Stomach (tissue), 4 donors: ENCODE results near the gene LRRC4C.

Source experiments
- EP300 ChIP-seq: sonication (generic); formaldehyde crosslinking; IDR thresholded peaks from one replicate; pipeline ENCODE4 v1.6.1; 2017; ENCODE audit warnings: antibody characterized with exemption
- POLR2A ChIP-seq, 4 donors: fragments of 450-650 bp; IDR thresholded peaks; one replicate each; pipeline ENCODE4 v1.6.1; 2016; ENCODE audit warnings: antibody characterized with exemption in 4 of 4, control low read depth in 2 of 4, mild to moderate bottlenecking in 1 of 4, moderate library complexity in 1 of 4
- POLR2AphosphoS5 ChIP-seq, 3 donors: sonication (generic); formaldehyde crosslinking; IDR thresholded peaks; one replicate each; pipeline ENCODE4 v1.6.1; 2016; ENCODE audit warnings: antibody characterized with exemption in 3 of 3
- TF ChIP-seq, protein P1 (sequence below), 7 experiments: fragments of 450-650 bp in 4 of 7; fragments of 200-600 bp in 3 of 7; sonication (generic) in 3 of 7; IDR thresholded peaks; one replicate each; pipeline ENCODE4 v1.5.1; 2016 to 2019; ENCODE audit warnings: antibody characterized with exemption in 7 of 7, control low read depth in 2 of 7, mild to moderate bottlenecking in 1 of 7

GRCh38 chr11:41306431-41306830, 153.0 kb downstream of the LRRC4C start:
- TF ChIP-seq, protein P1, sequence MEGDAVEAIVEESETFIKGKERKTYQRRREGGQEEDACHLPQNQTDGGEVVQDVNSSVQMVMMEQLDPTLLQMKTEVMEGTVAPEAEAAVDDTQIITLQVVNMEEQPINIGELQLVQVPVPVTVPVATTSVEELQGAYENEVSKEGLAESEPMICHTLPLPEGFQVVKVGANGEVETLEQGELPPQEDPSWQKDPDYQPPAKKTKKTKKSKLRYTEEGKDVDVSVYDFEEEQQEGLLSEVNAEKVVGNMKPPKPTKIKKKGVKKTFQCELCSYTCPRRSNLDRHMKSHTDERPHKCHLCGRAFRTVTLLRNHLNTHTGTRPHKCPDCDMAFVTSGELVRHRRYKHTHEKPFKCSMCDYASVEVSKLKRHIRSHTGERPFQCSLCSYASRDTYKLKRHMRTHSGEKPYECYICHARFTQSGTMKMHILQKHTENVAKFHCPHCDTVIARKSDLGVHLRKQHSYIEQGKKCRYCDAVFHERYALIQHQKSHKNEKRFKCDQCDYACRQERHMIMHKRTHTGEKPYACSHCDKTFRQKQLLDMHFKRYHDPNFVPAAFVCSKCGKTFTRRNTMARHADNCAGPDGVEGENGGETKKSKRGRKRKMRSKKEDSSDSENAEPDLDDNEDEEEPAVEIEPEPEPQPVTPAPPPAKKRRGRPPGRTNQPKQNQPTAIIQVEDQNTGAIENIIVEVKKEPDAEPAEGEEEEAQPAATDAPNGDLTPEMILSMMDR (IDR thresholded peaks at IDR 0.05): no peak
- TF ChIP-seq POLR2AphosphoS5 (IDR thresholded peaks at IDR 0.05) (no peak), POLR2A (IDR thresholded peaks at IDR 0.05) (no peak), EP300 (no peak)
